AG09309 (cell line): Measurements from ENCODE around the gene EIF4E2.

Source experiments
- DNase-seq: peaks from one replicate; pipeline ENCODE4 v3.0.0-alpha.2; 2010; ENCODE audit warnings: low read depth
- H3K4me3 ChIP-seq: 2 replicates; pipeline ENCODE4 v1.5.1; 2011; ENCODE audit warnings: mild to moderate bottlenecking, low read depth, low read length, moderate library complexity; ENCODE audit not compliant: control insufficient read depth
- TF ChIP-seq, protein P1 (sequence below): IDR thresholded peaks from 2 replicates; pipeline ENCODE4 v1.5.1; 2011; ENCODE audit warnings: mild to moderate bottlenecking, low read depth, low read length, inconsistent platforms; ENCODE audit not compliant: insufficient read depth, control insufficient read depth; ENCODE audit errors: missing control alignments

Gene EIF4E2

DNA sequence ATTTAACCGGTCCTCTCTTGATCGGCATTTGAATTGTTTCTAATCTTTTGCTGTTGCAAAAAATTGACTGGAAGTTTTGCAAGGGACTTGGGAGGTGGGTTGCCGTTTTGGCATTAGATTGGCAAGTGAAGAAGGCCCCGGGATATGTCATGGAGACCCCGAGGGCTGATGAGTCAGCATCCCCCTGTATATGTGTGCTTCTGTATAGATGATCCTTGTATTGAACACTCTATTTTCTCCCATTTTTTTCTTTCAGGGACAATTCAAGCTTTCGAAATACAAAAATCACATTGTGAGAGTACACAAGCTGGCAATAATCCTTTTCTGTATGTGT is 30.1 kb downstream of the EIF4E2 start:
- TF ChIP-seq, protein P1, sequence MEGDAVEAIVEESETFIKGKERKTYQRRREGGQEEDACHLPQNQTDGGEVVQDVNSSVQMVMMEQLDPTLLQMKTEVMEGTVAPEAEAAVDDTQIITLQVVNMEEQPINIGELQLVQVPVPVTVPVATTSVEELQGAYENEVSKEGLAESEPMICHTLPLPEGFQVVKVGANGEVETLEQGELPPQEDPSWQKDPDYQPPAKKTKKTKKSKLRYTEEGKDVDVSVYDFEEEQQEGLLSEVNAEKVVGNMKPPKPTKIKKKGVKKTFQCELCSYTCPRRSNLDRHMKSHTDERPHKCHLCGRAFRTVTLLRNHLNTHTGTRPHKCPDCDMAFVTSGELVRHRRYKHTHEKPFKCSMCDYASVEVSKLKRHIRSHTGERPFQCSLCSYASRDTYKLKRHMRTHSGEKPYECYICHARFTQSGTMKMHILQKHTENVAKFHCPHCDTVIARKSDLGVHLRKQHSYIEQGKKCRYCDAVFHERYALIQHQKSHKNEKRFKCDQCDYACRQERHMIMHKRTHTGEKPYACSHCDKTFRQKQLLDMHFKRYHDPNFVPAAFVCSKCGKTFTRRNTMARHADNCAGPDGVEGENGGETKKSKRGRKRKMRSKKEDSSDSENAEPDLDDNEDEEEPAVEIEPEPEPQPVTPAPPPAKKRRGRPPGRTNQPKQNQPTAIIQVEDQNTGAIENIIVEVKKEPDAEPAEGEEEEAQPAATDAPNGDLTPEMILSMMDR: no peak
- DNase-seq: no peak
- no peak overlapping the region for H3K4me3 ChIP-seq

DNA sequence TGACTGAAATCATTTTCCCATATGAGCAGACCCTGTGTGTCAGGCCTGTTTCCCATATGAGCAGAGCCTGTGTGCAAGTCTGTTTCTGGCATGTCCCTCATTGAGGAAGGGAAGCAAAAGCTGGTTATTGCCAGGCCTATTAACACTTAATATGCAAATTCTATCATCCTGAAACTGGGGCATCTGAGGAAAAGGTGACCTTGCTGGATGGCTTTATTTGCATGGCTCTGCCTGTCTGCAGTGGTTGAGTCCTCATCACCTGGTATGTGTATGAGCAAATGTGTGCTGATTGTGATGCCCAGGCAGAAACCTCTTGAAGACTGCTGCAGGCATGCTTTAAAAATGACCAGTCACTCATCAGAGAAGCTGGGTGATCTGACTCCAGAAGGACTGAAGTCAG is 31.2 kb downstream of the EIF4E2 start:
- DNase-seq: no peak
- H3K4me3 ChIP-seq: no peak overlapping the region
- TF ChIP-seq, protein P1: no peak

DNA sequence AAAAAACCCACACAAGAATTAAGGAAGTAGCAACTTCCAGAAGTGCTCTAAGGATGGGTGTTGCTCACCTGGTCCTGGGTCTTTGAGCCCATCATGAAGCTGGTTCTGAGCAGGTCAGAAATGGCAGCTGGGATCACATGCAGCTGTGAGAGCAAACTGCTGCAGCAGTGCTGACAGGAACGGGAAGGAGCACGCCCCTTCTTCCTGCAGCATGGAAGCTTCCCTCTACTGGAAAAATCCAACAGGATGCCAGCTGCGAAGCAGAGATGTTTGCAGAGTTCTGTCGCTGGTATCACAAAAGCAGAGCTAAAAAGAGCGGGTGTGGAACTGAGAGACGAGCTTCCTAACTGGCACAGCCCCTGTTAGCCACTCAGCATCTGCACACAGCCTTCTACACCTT is 33.7 kb downstream of the EIF4E2 start:
- no peak overlapping the region for H3K4me3 ChIP-seq
- TF ChIP-seq, protein P1: no peak
- no peak for DNase-seq

DNA sequence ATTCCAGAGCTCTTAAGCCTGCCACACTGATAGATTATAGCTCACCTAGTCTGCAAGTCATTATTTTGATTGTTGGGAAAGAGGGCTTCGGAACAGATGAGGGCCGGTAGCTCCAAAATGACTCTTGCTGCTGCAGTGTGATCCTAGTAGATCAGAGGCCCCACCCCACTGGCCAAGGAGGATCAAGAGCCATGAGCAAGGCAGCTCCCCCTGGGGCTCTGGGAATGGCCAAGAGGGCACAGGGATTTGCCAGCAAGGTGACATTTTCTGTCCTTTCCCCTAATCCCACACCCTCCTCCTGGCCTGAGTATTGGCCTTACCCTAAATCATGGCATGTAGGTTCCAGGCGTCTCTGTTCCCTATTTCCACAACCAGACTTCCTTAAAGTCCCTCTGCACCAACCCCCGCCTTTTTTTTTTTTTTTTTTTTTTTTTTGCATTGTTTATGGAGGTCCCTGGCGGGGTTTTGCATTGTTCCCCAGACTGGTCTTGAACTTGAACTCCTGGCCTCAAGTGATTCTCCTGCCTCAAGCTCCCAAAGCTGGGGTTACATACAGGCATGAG is 36.5 kb downstream of the EIF4E2 start:
- TF ChIP-seq, protein P1: no peak
- H3K4me3 ChIP-seq: no peak overlapping the region
- DNase-seq: no peak

DNA sequence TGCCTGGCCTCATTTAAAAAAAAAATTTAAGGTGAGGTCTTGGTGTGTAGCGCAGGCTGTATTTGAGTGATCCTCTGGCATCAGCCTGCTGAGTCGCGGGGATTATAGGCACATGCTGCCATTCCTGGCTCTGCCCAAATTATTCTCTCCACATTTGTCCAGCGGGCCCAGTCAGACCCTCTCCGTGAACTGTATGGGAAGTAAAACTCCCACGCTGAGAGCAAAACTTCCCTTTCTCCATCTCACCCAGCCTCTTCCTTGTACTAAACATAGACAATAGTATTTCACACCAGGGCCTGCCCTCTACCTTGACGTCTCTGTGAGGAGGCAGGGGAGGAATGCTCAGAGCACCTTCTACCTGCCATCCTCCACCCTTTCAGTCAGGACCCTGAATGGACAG is 37.0 kb downstream of the EIF4E2 start:
- DNase-seq: no peak
- TF ChIP-seq, protein P1: no peak
- H3K4me3 ChIP-seq: no peak overlapping the region

DNA sequence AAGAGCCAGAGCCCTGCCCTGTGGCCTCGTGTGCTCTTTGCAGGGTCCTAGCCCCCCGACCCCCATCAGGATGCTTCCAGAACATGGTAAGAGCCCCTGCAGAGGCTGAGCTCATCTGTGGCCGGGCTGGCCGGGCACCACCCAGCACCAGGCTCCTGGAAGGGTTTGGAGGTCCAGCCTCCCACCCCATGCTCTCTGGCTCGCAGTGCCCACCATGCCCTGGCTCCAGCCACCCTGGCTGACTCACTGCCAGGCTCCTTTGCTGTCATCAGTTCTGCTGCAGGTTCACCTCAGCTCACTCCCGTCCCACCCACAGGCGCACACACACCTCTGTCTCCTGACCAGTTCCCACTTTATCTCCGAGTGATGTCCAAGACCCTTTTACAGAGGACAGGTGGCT is 37.5 kb downstream of the EIF4E2 start:
- TF ChIP-seq, protein P1: no peak
- DNase-seq: no peak
- no peak overlapping the region for H3K4me3 ChIP-seq
